ENCODE data around the gene GPC1. TPM values are rescaled to one million over a fixed set of nuclear protein-coding genes. Genes with fewer than 3 reads are reported as not detected.
"Not testable (repeated sequence)": the region's sequence is repeated elsewhere in the genome, so short reads cannot be mapped to it uniquely, and the experiment has no call there.

The GPC1 gene
- polyA plus RNA-seq, 1 donor, result 16.3 TPM

GRCh38 chr2:240494942-240495341 lies 59.5 kb downstream of the GPC1 start:
- not testable (repeated sequence) for H3K27me3 ChIP-seq (ENCODE audit: control insufficient read depth, insufficient read depth, low read length); H3K36me3 ChIP-seq (ENCODE audit: control insufficient read depth, insufficient read depth, low read length); H3K27ac ChIP-seq (ENCODE audit: low read length); H3K4me1 ChIP-seq (ENCODE audit: control insufficient read depth, insufficient read depth, low read length); DNase-seq; H3K4me3 ChIP-seq (ENCODE audit: low read length)
- WGBS (ENCODE audit: insufficient coverage, low lambda C conversion rate), result no CpG with 5 or more reads among the region's 11 CpGs
- H3K9me3 ChIP-seq (ENCODE audit: control insufficient read depth, low read depth, low read length), result peaks cover 21% of the 10 kb centered on the region

- not testable (repeated sequence) for DNase-seq; H3K4me1 ChIP-seq (ENCODE audit: control insufficient read depth, insufficient read depth, low read length); H3K27me3 ChIP-seq (ENCODE audit: control insufficient read depth, insufficient read depth, low read length); H3K4me3 ChIP-seq (ENCODE audit: low read length); H3K27ac ChIP-seq (ENCODE audit: low read length)
- Histone ChIP-seq H3K36me3 (ENCODE audit: control insufficient read depth, insufficient read depth, low read length) (peaks cover 10% of the 10 kb centered on the region), H3K9me3 (ENCODE audit: control insufficient read depth, low read depth, low read length) (peaks cover 16% of the 10 kb centered on the region)
- no CpG with 5 or more reads among the region's 7 CpGs for WGBS (ENCODE audit: insufficient coverage, low lambda C conversion rate)
Observed at GRCh38 chr2:240497082-240497481, 61.6 kb downstream of the GPC1 start.

GRCh38 chr2:240498171-240498957 lies 62.9 kb downstream of the GPC1 start:
- H3K27ac ChIP-seq (ENCODE audit: low read length), result no peak overlapping the region
- peaks cover 10% of the 10 kb centered on the region for H3K36me3 ChIP-seq (ENCODE audit: control insufficient read depth, insufficient read depth, low read length)
- no CpG with 5 or more reads among the region's 13 CpGs for WGBS (ENCODE audit: insufficient coverage, low lambda C conversion rate)
- no peaks in the 10 kb centered on the region for H3K4me1 ChIP-seq (ENCODE audit: control insufficient read depth, insufficient read depth, low read length)
- no peak for DNase-seq
- no peaks in the 10 kb centered on the region for H3K27me3 ChIP-seq (ENCODE audit: control insufficient read depth, insufficient read depth, low read length)
- H3K4me3 ChIP-seq (ENCODE audit: low read length), result no peak overlapping the region
- peaks cover 9% of the 10 kb centered on the region for H3K9me3 ChIP-seq (ENCODE audit: control insufficient read depth, low read depth, low read length)

GRCh38 chr2:240498958-240499260 lies 63.4 kb downstream of the GPC1 start:
- peaks cover 4% of the 10 kb centered on the region for H3K9me3 ChIP-seq (ENCODE audit: control insufficient read depth, low read depth, low read length)
- H3K4me3 ChIP-seq (ENCODE audit: low read length), result no peak overlapping the region
- no peaks in the 10 kb centered on the region for H3K27me3 ChIP-seq (ENCODE audit: control insufficient read depth, insufficient read depth, low read length)
- peaks cover 10% of the 10 kb centered on the region for H3K36me3 ChIP-seq (ENCODE audit: control insufficient read depth, insufficient read depth, low read length)
- H3K27ac ChIP-seq (ENCODE audit: low read length), result no peak overlapping the region
- WGBS (ENCODE audit: insufficient coverage, low lambda C conversion rate), result no CpG with 5 or more reads among the region's 9 CpGs
- no peak for DNase-seq
- H3K4me1 ChIP-seq (ENCODE audit: control insufficient read depth, insufficient read depth, low read length), result no peaks in the 10 kb centered on the region

GRCh38 chr2:240499309-240500301 lies 64.1 kb downstream of the GPC1 start:
- H3K36me3 ChIP-seq (ENCODE audit: control insufficient read depth, insufficient read depth, low read length), result peaks cover 10% of the 10 kb centered on the region
- H3K9me3 ChIP-seq (ENCODE audit: control insufficient read depth, low read depth, low read length), result no peaks in the 10 kb centered on the region
- WGBS (ENCODE audit: insufficient coverage, low lambda C conversion rate), result no CpG with 5 or more reads among the region's 32 CpGs
- no peak for DNase-seq
- H3K4me3 ChIP-seq (ENCODE audit: low read length), result no peak overlapping the region
- no peak overlapping the region for H3K27ac ChIP-seq (ENCODE audit: low read length)
- H3K27me3 ChIP-seq (ENCODE audit: control insufficient read depth, insufficient read depth, low read length), result no peaks in the 10 kb centered on the region
- no peaks in the 10 kb centered on the region for H3K4me1 ChIP-seq (ENCODE audit: control insufficient read depth, insufficient read depth, low read length)

GRCh38 chr2:240500561-240501423 lies 65.3 kb downstream of the GPC1 start:
- H3K27ac ChIP-seq (ENCODE audit: low read length), result no peak overlapping the region
- no peaks in the 10 kb centered on the region for H3K9me3 ChIP-seq (ENCODE audit: control insufficient read depth, low read depth, low read length)
- no peak for DNase-seq
- no peaks in the 10 kb centered on the region for H3K27me3 ChIP-seq (ENCODE audit: control insufficient read depth, insufficient read depth, low read length)
- H3K36me3 ChIP-seq (ENCODE audit: control insufficient read depth, insufficient read depth, low read length), result peaks cover 10% of the 10 kb centered on the region
- no peak overlapping the region for H3K4me3 ChIP-seq (ENCODE audit: low read length)
- H3K4me1 ChIP-seq (ENCODE audit: control insufficient read depth, insufficient read depth, low read length), result no peaks in the 10 kb centered on the region
- WGBS (ENCODE audit: insufficient coverage, low lambda C conversion rate), result no CpG with 5 or more reads among the region's 24 CpGs

- Histone ChIP-seq H3K27ac (ENCODE audit: low read length) (no peak overlapping the region), H3K9me3 (ENCODE audit: control insufficient read depth, low read depth, low read length) (no peaks in the 10 kb centered on the region), H3K27me3 (ENCODE audit: control insufficient read depth, insufficient read depth, low read length) (no peaks in the 10 kb centered on the region), H3K36me3 (ENCODE audit: control insufficient read depth, insufficient read depth, low read length) (peaks cover 9% of the 10 kb centered on the region), H3K4me1 (ENCODE audit: control insufficient read depth, insufficient read depth, low read length) (no peaks in the 10 kb centered on the region), H3K4me3 (ENCODE audit: low read length) (no peak overlapping the region)
- DNase-seq, result no peak
- WGBS (ENCODE audit: insufficient coverage, low lambda C conversion rate), result no CpG with 5 or more reads among the region's 13 CpGs
Observed at GRCh38 chr2:240501531-240501991, 66.1 kb downstream of the GPC1 start.

- Histone ChIP-seq H3K4me3 (ENCODE audit: low read length) (no peak overlapping the region), H3K9me3 (ENCODE audit: control insufficient read depth, low read depth, low read length) (no peaks in the 10 kb centered on the region), H3K27me3 (ENCODE audit: control insufficient read depth, insufficient read depth, low read length) (no peaks in the 10 kb centered on the region), H3K36me3 (ENCODE audit: control insufficient read depth, insufficient read depth, low read length) (peaks cover 8% of the 10 kb centered on the region), H3K4me1 (ENCODE audit: control insufficient read depth, insufficient read depth, low read length) (no peaks in the 10 kb centered on the region), H3K27ac (ENCODE audit: low read length) (no peak overlapping the region)
- no peak for DNase-seq
- WGBS (ENCODE audit: insufficient coverage, low lambda C conversion rate), result no CpG with 5 or more reads among the region's 5 CpGs
Observed at GRCh38 chr2:240502059-240502429, 66.6 kb downstream of the GPC1 start.

GRCh38 chr2:240502430-240503121 lies 67.1 kb downstream of the GPC1 start:
- no peaks in the 10 kb centered on the region for H3K4me1 ChIP-seq (ENCODE audit: control insufficient read depth, insufficient read depth, low read length)
- no CpG with 5 or more reads among the region's 14 CpGs for WGBS (ENCODE audit: insufficient coverage, low lambda C conversion rate)
- no peak overlapping the region for H3K27ac ChIP-seq (ENCODE audit: low read length)
- no peak for DNase-seq
- H3K27me3 ChIP-seq (ENCODE audit: control insufficient read depth, insufficient read depth, low read length), result no peaks in the 10 kb centered on the region
- H3K9me3 ChIP-seq (ENCODE audit: control insufficient read depth, low read depth, low read length), result no peaks in the 10 kb centered on the region
- no peak overlapping the region for H3K4me3 ChIP-seq (ENCODE audit: low read length)
- H3K36me3 ChIP-seq (ENCODE audit: control insufficient read depth, insufficient read depth, low read length), result peaks cover 8% of the 10 kb centered on the region

Data from large intestine (tissue), 3 donors.